Peyer's patch (tissue), 4 donors: ENCODE measurements around the gene LFNG. TPM values are rescaled to one million over a fixed set of nuclear protein-coding genes. Genes with fewer than 3 reads are reported as not detected.

Experiments used
- DNase-seq, 3 donors: peaks; one replicate each; pipeline ENCODE4 v3.0.0-alpha.2; 2017 to 2019
- H3K27ac ChIP-seq, 4 donors: fragments of 200-600 bp; sonication (generic); one replicate each; pipeline ENCODE4 v1.5.1; 2016 to 2019
- H3K27me3 ChIP-seq, 2 donors: fragments of 200-600 bp; sonication (generic); one replicate each; pipeline ENCODE4 v1.5.1; 2019
- H3K36me3 ChIP-seq, 3 donors: fragments of 200-600 bp; sonication (generic); one replicate each; pipeline ENCODE4 v1.5.1; 2016 to 2019
- H3K4me1 ChIP-seq, 4 donors: fragments of 200-600 bp; sonication (generic); one replicate each; pipeline ENCODE4 v1.5.1; 2016 to 2019
- H3K4me3 ChIP-seq, 4 donors: fragments of 200-600 bp; sonication (generic); 1 replicate in 3 of 4; 2 replicates in 1 of 4; pipeline ENCODE4 v1.5.1; 2016 to 2019; ENCODE audit warnings: mild to moderate bottlenecking in 1 of 4
- H3K9me3 ChIP-seq, 4 donors: fragments of 200-600 bp; sonication (generic); one replicate each; pipeline ENCODE4 v1.5.1; 2016 to 2019; ENCODE audit warnings: mild to moderate bottlenecking in 1 of 4
- CTCF ChIP-seq, 6 experiments: fragments of 450-650 bp in 4 of 6; fragments of 200-600 bp in 2 of 6; sonication (generic) in 1 of 6; IDR thresholded peaks; one replicate each; pipeline ENCODE4 v1.5.1; 2017 to 2019; ENCODE audit warnings: antibody characterized with exemption in 6 of 6, mild to moderate bottlenecking in 3 of 6, moderate library complexity in 1 of 6
- POLR2A ChIP-seq, 2 donors: fragments of 450-650 bp; IDR thresholded peaks; one replicate each; pipeline ENCODE4 v1.5.1; 2017; ENCODE audit warnings: antibody characterized with exemption in 2 of 2, mild to moderate bottlenecking in 2 of 2, moderate library complexity in 2 of 2
- total RNA-seq, 4 donors: library from RNA; depleted of rRNA; stranded (reverse); fragments of >200 nt; gene quantifications; one replicate each; pipeline ENCODE4 v1.1.0, GENCODE V29; 2016

The LFNG gene
- total RNA-seq, 4 donors from 2014 or later, result 22.3 to 104 (median 41.7) TPM

GRCh38 chr7:2513702-2514101, 5.9 kb upstream of the LFNG start:
- Histone ChIP-seq H3K36me3 (no peaks in the 10 kb centered on the region), H3K4me1 (peaks cover 0 to 54% (median 45%) of the 10 kb centered on the region in 4 donors), H3K27me3 (no peaks in the 10 kb centered on the region), H3K4me3 (no peak overlapping the region), H3K27ac (peak overlapping the region in 1 of 4 donors; percentile 97), H3K9me3 (no peaks in the 10 kb centered on the region)
- TF ChIP-seq CTCF (IDR thresholded peaks at IDR 0.05) (no peak), POLR2A (IDR thresholded peaks at IDR 0.05) (no peak)
- no peak for DNase-seq

- Histone ChIP-seq H3K27ac (no peak overlapping the region), H3K4me1 (peaks cover 0 to 51% (median 39%) of the 10 kb centered on the region in 4 donors)
- DNase-seq, result no peak
Measured at GRCh38 chr7:2514473-2515423, 4.8 kb upstream of the LFNG start.

GRCh38 chr7:2515424-2516193, 4.0 kb upstream of the LFNG start:
- no peak for TF ChIP-seq POLR2A (IDR thresholded peaks at IDR 0.05)
- no peak for TF ChIP-seq CTCF (IDR thresholded peaks at IDR 0.05)
- no peak overlapping the region for H3K4me3 ChIP-seq
- H3K36me3 ChIP-seq, result no peaks in the 10 kb centered on the region
- DNase-seq, result no peak
- no peaks in the 10 kb centered on the region for H3K27me3 ChIP-seq
- H3K27ac ChIP-seq, result no peak overlapping the region
- peaks cover 0 to 46% (median 32%) of the 10 kb centered on the region in 4 donors for H3K4me1 ChIP-seq
- H3K9me3 ChIP-seq, result no peaks in the 10 kb centered on the region

More at GRCh38 chr7:2514473-2515423, 4.8 kb upstream of the LFNG start:
- TF ChIP-seq POLR2A (IDR thresholded peaks at IDR 0.05), result no peak
- TF ChIP-seq CTCF (IDR thresholded peaks at IDR 0.05), result no peak
- Histone ChIP-seq H3K36me3 (no peaks in the 10 kb centered on the region), H3K4me3 (no peak overlapping the region), H3K9me3 (no peaks in the 10 kb centered on the region), H3K27me3 (no peaks in the 10 kb centered on the region)

- no peak overlapping the region for H3K27ac ChIP-seq
- H3K4me3 ChIP-seq, result no peak overlapping the region
- H3K4me1 ChIP-seq, result peaks cover 0 to 43% (median 30%) of the 10 kb centered on the region in 4 donors
- H3K36me3 ChIP-seq, result no peaks in the 10 kb centered on the region
- H3K27me3 ChIP-seq, result no peaks in the 10 kb centered on the region
- no peak for TF ChIP-seq CTCF (IDR thresholded peaks at IDR 0.05)
- no peak for DNase-seq
- H3K9me3 ChIP-seq, result no peaks in the 10 kb centered on the region
Measured at GRCh38 chr7:2516194-2516555, 3.4 kb upstream of the LFNG start.

GRCh38 chr7:2517026-2517425, 2.5 kb upstream of the LFNG start:
- H3K4me3 ChIP-seq, result no peak overlapping the region
- no peaks in the 10 kb centered on the region for H3K27me3 ChIP-seq
- H3K9me3 ChIP-seq, result no peaks in the 10 kb centered on the region
- no peak overlapping the region for H3K27ac ChIP-seq
- H3K4me1 ChIP-seq, result peaks cover 0 to 43% (median 30%) of the 10 kb centered on the region in 4 donors
- no peak for TF ChIP-seq POLR2A (IDR thresholded peaks at IDR 0.05)
- no peak for TF ChIP-seq CTCF (IDR thresholded peaks at IDR 0.05)
- H3K36me3 ChIP-seq, result no peaks in the 10 kb centered on the region
- DNase-seq, result no peak
